ENCODE results near the gene GPR146.

Gene GPR146

DNA sequence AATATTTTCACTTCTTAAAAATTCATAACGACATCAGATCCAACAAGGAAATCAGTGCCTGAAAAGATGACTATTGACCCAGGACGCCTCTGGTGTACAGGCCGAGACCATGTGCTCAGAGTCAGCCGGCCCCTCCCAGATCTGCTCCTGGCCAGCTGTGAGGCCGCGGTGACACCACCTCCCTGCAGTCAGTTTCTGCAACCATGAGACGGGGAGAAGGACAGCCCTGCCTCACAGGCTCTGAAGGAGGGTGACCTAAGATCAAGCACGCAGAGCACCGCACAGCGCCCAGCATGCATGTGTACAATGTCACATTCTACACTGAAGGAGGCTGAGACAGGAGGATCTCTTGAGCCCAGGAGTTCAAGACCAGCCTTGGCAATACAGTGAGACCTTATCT is 40.9 kb downstream of the GPR146 start:
- H3K79me2 ChIP-seq (ENCODE audit: insufficient read depth, low read length) = no peaks in the 10 kb centered on the region
- H3K36me3 ChIP-seq (ENCODE audit: low read length) = no peaks in the 10 kb centered on the region
- no peak overlapping the region for H3K4me2 ChIP-seq (ENCODE audit: low read depth, low read length, poor library complexity, severe bottlenecking)
- H3F3A ChIP-seq (ENCODE audit: insufficient read depth) = peaks cover 9% of the 10 kb centered on the region
- no peaks in the 10 kb centered on the region for H3K27me3 ChIP-seq (ENCODE audit: low read length)
- H3K9ac ChIP-seq (ENCODE audit: low read length) = no peak overlapping the region
- no peaks in the 10 kb centered on the region; the same call in 1 of the 2 replicates for H4K20me1 ChIP-seq (ENCODE audit: low read depth, low read length)
- TF ChIP-seq CTCF (IDR thresholded peaks at IDR 0.05; ENCODE audit: insufficient read depth, low read length, poor library complexity, severe bottlenecking) (no peak), EZH2phosphoT487 (conservative IDR thresholded peaks at IDR 0.05; ENCODE audit: low read length) (no peak)
- no peak overlapping the region for H2AFZ ChIP-seq (ENCODE audit: low read depth, low read length, severe bottlenecking)
- no peaks in the 10 kb centered on the region for H3K9me3 ChIP-seq (ENCODE audit: insufficient read depth, low read length)
- no peaks in the 10 kb centered on the region for H3K9me2 ChIP-seq (replicated peaks; ENCODE audit: insufficient read depth, low read length)
- no peak overlapping the region for H3K4me3 ChIP-seq (ENCODE audit: insufficient read depth, low read length, poor library complexity, severe bottlenecking)
- H3K27ac ChIP-seq (ENCODE audit: low read depth, low read length) = no peak overlapping the region

GRCh38 chr7:1085910-1086421 is 41.6 kb downstream of the GPR146 start:
- H3K27ac ChIP-seq (ENCODE audit: low read depth, low read length) = peak overlapping the region; percentile 55
- peak; percentile 94; the same call in 1 of the 2 replicates for TF ChIP-seq EZH2phosphoT487 (conservative IDR thresholded peaks at IDR 0.05; ENCODE audit: low read length)
- TF ChIP-seq CTCF (IDR thresholded peaks at IDR 0.05; ENCODE audit: insufficient read depth, low read length, poor library complexity, severe bottlenecking) = no peak
- no peaks in the 10 kb centered on the region for H3K79me2 ChIP-seq (ENCODE audit: insufficient read depth, low read length)
- no peaks in the 10 kb centered on the region for H3K9me2 ChIP-seq (replicated peaks; ENCODE audit: insufficient read depth, low read length)
- peak overlapping the region; percentile 45 for H3K4me2 ChIP-seq (ENCODE audit: low read depth, low read length, poor library complexity, severe bottlenecking)
- H3K9ac ChIP-seq (ENCODE audit: low read length) = no peak overlapping the region
- H3K36me3 ChIP-seq (ENCODE audit: low read length) = no peaks in the 10 kb centered on the region
- no peak overlapping the region for H2AFZ ChIP-seq (ENCODE audit: low read depth, low read length, severe bottlenecking)
- H4K20me1 ChIP-seq (ENCODE audit: low read depth, low read length) = no peaks in the 10 kb centered on the region; the same call in 1 of the 2 replicates
- H3K27me3 ChIP-seq (ENCODE audit: low read length) = no peaks in the 10 kb centered on the region
- no peaks in the 10 kb centered on the region for H3K9me3 ChIP-seq (ENCODE audit: insufficient read depth, low read length)
- H3F3A ChIP-seq (ENCODE audit: insufficient read depth) = peaks cover 9% of the 10 kb centered on the region
- H3K4me3 ChIP-seq (ENCODE audit: insufficient read depth, low read length, poor library complexity, severe bottlenecking) = no peak overlapping the region

- H3K27ac ChIP-seq (ENCODE audit: low read depth, low read length) = peak overlapping the region; percentile 55
- H3K27me3 ChIP-seq (ENCODE audit: low read length) = no peaks in the 10 kb centered on the region
- H3F3A ChIP-seq (ENCODE audit: insufficient read depth) = peaks cover 9% of the 10 kb centered on the region
- H2AFZ ChIP-seq (ENCODE audit: low read depth, low read length, severe bottlenecking) = no peak overlapping the region
- no peak overlapping the region for H3K4me3 ChIP-seq (ENCODE audit: insufficient read depth, low read length, poor library complexity, severe bottlenecking)
- H3K36me3 ChIP-seq (ENCODE audit: low read length) = no peaks in the 10 kb centered on the region
- peak overlapping the region; percentile 12; the same call in 1 of the 2 replicates for H3K9ac ChIP-seq (ENCODE audit: low read length)
- H3K9me2 ChIP-seq (replicated peaks; ENCODE audit: insufficient read depth, low read length) = no peaks in the 10 kb centered on the region
- no peaks in the 10 kb centered on the region for H3K9me3 ChIP-seq (ENCODE audit: insufficient read depth, low read length)
- no peaks in the 10 kb centered on the region for H3K79me2 ChIP-seq (ENCODE audit: insufficient read depth, low read length)
- no peaks in the 10 kb centered on the region; the same call in 1 of the 2 replicates for H4K20me1 ChIP-seq (ENCODE audit: low read depth, low read length)
- H3K4me2 ChIP-seq (ENCODE audit: low read depth, low read length, poor library complexity, severe bottlenecking) = peak overlapping the region; percentile 45
- no peak for TF ChIP-seq EZH2phosphoT487 (conservative IDR thresholded peaks at IDR 0.05; ENCODE audit: low read length)
- TF ChIP-seq CTCF (IDR thresholded peaks at IDR 0.05; ENCODE audit: insufficient read depth, low read length, poor library complexity, severe bottlenecking) = peak; percentile 100
These were observed 42.5 kb downstream of the GPR146 start for GRCh38 chr7:1086588-1087464.
